ENCODE results near the gene SCAI. TPM values are rescaled to one million over a fixed set of nuclear protein-coding genes. Genes with fewer than 3 reads are reported as not detected.
"Not testable (repeated sequence)": the region's sequence is repeated elsewhere in the genome, so short reads cannot be mapped to it uniquely, and the experiment has no call there.

Gene SCAI
- total and polyA plus RNA-seq, 5 donors from 2014 or later: 1.7 to 11.3 (median 3.9) TPM

DNA sequence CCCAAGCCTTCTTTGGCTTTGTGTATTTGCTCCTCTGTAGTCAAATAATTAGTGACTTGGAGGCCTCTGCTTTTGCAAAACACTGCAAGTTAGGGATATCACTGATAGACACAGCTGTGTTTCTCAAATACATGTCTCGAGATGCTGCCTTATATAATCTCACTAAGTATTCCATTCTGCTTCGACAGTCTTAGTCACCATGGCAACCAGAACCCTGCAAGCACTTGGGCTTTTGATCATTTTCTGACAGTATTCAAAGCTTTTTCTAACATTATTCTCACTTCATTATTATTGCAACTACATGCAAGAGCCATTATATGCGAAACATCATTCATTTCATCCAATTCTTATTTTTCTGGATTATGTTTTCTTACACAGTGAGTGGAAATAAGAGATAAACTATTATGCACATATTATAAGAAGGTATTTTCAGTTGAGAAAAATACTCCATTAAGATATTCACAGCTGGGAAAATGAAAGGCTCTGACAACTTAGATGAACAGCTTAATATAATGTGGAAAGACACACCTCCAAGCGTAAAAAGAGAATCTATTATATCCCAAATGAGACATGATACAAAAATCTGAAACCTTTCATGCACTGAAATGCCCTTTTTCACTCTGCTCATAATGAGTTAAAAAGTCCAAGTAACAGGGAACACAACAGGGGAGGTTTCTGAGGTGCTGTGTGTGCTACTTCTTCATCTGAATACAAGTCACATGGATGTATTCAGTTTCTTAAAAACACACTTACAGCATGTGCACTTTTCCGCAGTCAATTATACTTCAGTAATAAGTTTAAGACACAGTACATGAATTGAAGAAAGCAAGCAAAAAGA lies 93.9 kb downstream of the SCAI start:
- H3K36me3 ChIP-seq (ENCODE audit: control insufficient read depth, insufficient read depth, low read length): peaks cover 9% of the 10 kb centered on the region
- H3K27ac ChIP-seq (ENCODE audit: insufficient read depth, low read length, poor library complexity, severe bottlenecking): no peak overlapping the region
- no peaks in the 10 kb centered on the region for H3K27me3 ChIP-seq (ENCODE audit: control insufficient read depth, insufficient read depth, low read length)
- H3K4me3 Mint-ChIP-seq: no peak overlapping the region
- peaks cover 23% of the 10 kb centered on the region for H3K36me3 Mint-ChIP-seq
- H3K27ac Mint-ChIP-seq: no peak overlapping the region
- peaks cover 0 to 8% (median 0%) of the 10 kb centered on the region in 4 donors for H3K4me1 Mint-ChIP-seq
- no peaks in the 10 kb centered on the region for H3K9me3 ChIP-seq (ENCODE audit: control insufficient read depth in 2 of 2, low read length in 2 of 2)
- no peak overlapping the region for H3K4me3 ChIP-seq (ENCODE audit: low read depth, low read length)
- H3K9me3 Mint-ChIP-seq: no peaks in the 10 kb centered on the region
- H3K4me1 ChIP-seq (ENCODE audit: control insufficient read depth, insufficient read depth, low read length, poor library complexity, severe bottlenecking): no peaks in the 10 kb centered on the region
- ATAC-seq (ENCODE audit: low read depth in 2 of 2): no peak
- no peak for DNase-seq
- no peaks in the 10 kb centered on the region for H3K27me3 Mint-ChIP-seq

DNA sequence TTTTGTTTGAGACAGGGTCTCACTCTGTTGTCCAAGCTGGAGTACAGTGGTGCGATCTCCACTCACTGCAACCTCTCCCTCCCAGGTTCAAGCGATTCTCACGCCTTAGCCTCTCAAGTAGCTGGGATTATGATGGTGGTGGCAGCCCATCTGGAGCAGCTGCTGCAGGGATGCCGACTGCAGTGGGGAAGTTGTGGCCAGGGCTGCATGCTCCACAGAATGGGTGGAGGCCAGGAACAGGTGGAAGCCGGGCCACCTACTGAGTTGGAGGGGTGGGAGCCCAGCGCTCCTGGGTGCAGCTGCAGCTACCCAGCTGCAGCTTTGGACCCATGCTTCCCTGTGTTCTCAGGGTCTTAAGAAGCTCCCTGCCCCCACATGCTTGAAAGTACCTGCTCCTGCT lies 99.7 kb downstream of the SCAI start:
- H3K4me1 Mint-ChIP-seq: peaks cover 0 to 8% (median 2%) of the 10 kb centered on the region in 4 donors
- ATAC-seq (ENCODE audit: low read depth in 2 of 2) (no peak), DNase-seq (no peak)
- no peak overlapping the region for H3K27ac ChIP-seq (ENCODE audit: insufficient read depth, low read length, poor library complexity, severe bottlenecking)
- no peaks in the 10 kb centered on the region for H3K27me3 Mint-ChIP-seq
- no peaks in the 10 kb centered on the region for H3K9me3 Mint-ChIP-seq
- H3K36me3 ChIP-seq (ENCODE audit: control insufficient read depth, insufficient read depth, low read length): peaks cover 3% of the 10 kb centered on the region
- H3K4me3 ChIP-seq (ENCODE audit: low read depth, low read length): no peak overlapping the region
- no peak overlapping the region for H3K27ac Mint-ChIP-seq
- no peak overlapping the region for H3K4me3 Mint-ChIP-seq
- H3K9me3 ChIP-seq (ENCODE audit: control insufficient read depth in 2 of 2, low read length in 2 of 2): no peaks in the 10 kb centered on the region
- H3K4me1 ChIP-seq (ENCODE audit: control insufficient read depth, insufficient read depth, low read length, poor library complexity, severe bottlenecking): no peaks in the 10 kb centered on the region
- H3K27me3 ChIP-seq (ENCODE audit: control insufficient read depth, insufficient read depth, low read length): no peaks in the 10 kb centered on the region
- peaks cover 10% of the 10 kb centered on the region for H3K36me3 Mint-ChIP-seq

GRCh38 chr9:125043148-125043547 lies 100.2 kb downstream of the SCAI start:
- Histone ChIP-seq H3K9me3 (ENCODE audit: control insufficient read depth in 2 of 2, low read length in 2 of 2) (no peaks in the 10 kb centered on the region), H3K4me1 (ENCODE audit: control insufficient read depth, insufficient read depth, low read length, poor library complexity, severe bottlenecking) (no peaks in the 10 kb centered on the region), H3K4me3 (ENCODE audit: low read depth, low read length) (no peak overlapping the region), H3K36me3 (ENCODE audit: control insufficient read depth, insufficient read depth, low read length) (peaks cover 2% of the 10 kb centered on the region), H3K27me3 (ENCODE audit: control insufficient read depth, insufficient read depth, low read length) (no peaks in the 10 kb centered on the region), H3K27ac (ENCODE audit: insufficient read depth, low read length, poor library complexity, severe bottlenecking) (no peak overlapping the region)
- no peaks in the 10 kb centered on the region for H3K27me3 Mint-ChIP-seq
- H3K9me3 Mint-ChIP-seq: no peaks in the 10 kb centered on the region
- DNase-seq (no peak), ATAC-seq (ENCODE audit: low read depth in 2 of 2) (no peak)
- peaks cover 12% of the 10 kb centered on the region for H3K36me3 Mint-ChIP-seq
- H3K27ac Mint-ChIP-seq: no peak overlapping the region
- H3K4me3 Mint-ChIP-seq: no peak overlapping the region
- peaks cover 0 to 5% (median 3%) of the 10 kb centered on the region in 4 donors for H3K4me1 Mint-ChIP-seq

- H3K9me3 Mint-ChIP-seq: no peaks in the 10 kb centered on the region
- Histone ChIP-seq H3K4me3 (ENCODE audit: low read depth, low read length) (no peak overlapping the region), H3K9me3 (ENCODE audit: control insufficient read depth in 2 of 2, low read length in 2 of 2) (no peaks in the 10 kb centered on the region), H3K27me3 (ENCODE audit: control insufficient read depth, insufficient read depth, low read length) (no peaks in the 10 kb centered on the region), H3K27ac (ENCODE audit: insufficient read depth, low read length, poor library complexity, severe bottlenecking) (no peak overlapping the region), H3K36me3 (ENCODE audit: control insufficient read depth, insufficient read depth, low read length) (peaks cover 5% of the 10 kb centered on the region), H3K4me1 (ENCODE audit: control insufficient read depth, insufficient read depth, low read length, poor library complexity, severe bottlenecking) (no peaks in the 10 kb centered on the region)
- peaks cover 7% of the 10 kb centered on the region for H3K36me3 Mint-ChIP-seq
- ATAC-seq (ENCODE audit: low read depth in 2 of 2): no peak
- H3K27ac Mint-ChIP-seq: no peak overlapping the region
- H3K4me3 Mint-ChIP-seq: no peak overlapping the region
- no peaks in the 10 kb centered on the region for H3K27me3 Mint-ChIP-seq
- peaks cover 0 to 5% (median 3%) of the 10 kb centered on the region in 4 donors for H3K4me1 Mint-ChIP-seq
- no peak for DNase-seq
Measured at GRCh38 chr9:125038166-125038565, 105.2 kb downstream of the SCAI start.

DNA sequence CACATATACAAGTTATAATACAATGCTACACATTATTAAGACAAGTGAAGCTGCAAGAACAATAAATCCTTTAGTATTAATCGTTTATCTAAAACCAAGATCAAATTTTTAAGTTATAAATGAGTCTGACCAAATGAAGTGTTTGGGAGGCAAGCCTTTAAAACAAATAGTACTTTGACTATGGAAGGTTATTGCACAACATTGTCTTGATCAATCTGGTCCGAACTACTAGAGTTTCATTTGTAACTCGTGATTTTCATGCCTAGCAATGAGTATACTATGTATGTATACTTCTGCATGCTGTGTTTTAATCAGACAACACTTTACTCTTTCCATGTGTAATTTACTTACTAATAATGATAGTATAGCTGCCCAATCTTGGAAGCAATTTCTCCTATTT lies 115.3 kb downstream of the SCAI start:
- Histone ChIP-seq H3K27ac (ENCODE audit: insufficient read depth, low read length, poor library complexity, severe bottlenecking) (no peak overlapping the region), H3K4me3 (ENCODE audit: low read depth, low read length) (no peak overlapping the region), H3K27me3 (ENCODE audit: control insufficient read depth, insufficient read depth, low read length) (no peaks in the 10 kb centered on the region), H3K36me3 (ENCODE audit: control insufficient read depth, insufficient read depth, low read length) (peaks cover 32% of the 10 kb centered on the region), H3K9me3 (ENCODE audit: control insufficient read depth in 2 of 2, low read length in 2 of 2) (no peaks in the 10 kb centered on the region), H3K4me1 (ENCODE audit: control insufficient read depth, insufficient read depth, low read length, poor library complexity, severe bottlenecking) (no peaks in the 10 kb centered on the region)
- no peaks in the 10 kb centered on the region for H3K9me3 Mint-ChIP-seq
- peaks cover 0 to 4% (median 0%) of the 10 kb centered on the region in 4 donors for H3K4me1 Mint-ChIP-seq
- no peaks in the 10 kb centered on the region for H3K27me3 Mint-ChIP-seq
- no peak overlapping the region for H3K4me3 Mint-ChIP-seq
- no peak overlapping the region for H3K27ac Mint-ChIP-seq
- ATAC-seq (ENCODE audit: low read depth in 2 of 2): no peak
- DNase-seq: no peak
- H3K36me3 Mint-ChIP-seq: peaks cover 26% of the 10 kb centered on the region

GRCh38 chr9:125024917-125025316 lies 118.4 kb downstream of the SCAI start:
- Mint-ChIP-seq H3K27ac (no peak overlapping the region), H3K27me3 (no peaks in the 10 kb centered on the region), H3K4me1 (no peaks in the 10 kb centered on the region), H3K36me3 (peaks cover 34% of the 10 kb centered on the region), H3K4me3 (no peak overlapping the region), H3K9me3 (no peaks in the 10 kb centered on the region)
- no peak overlapping the region for H3K27ac ChIP-seq (ENCODE audit: insufficient read depth, low read length, poor library complexity, severe bottlenecking)
- peaks cover 36% of the 10 kb centered on the region for H3K36me3 ChIP-seq (ENCODE audit: control insufficient read depth, insufficient read depth, low read length)
- no peaks in the 10 kb centered on the region for H3K9me3 ChIP-seq (ENCODE audit: control insufficient read depth in 2 of 2, low read length in 2 of 2)
- H3K27me3 ChIP-seq (ENCODE audit: control insufficient read depth, insufficient read depth, low read length): no peaks in the 10 kb centered on the region
- DNase-seq: no peak
- no peak overlapping the region for H3K4me3 ChIP-seq (ENCODE audit: low read depth, low read length)
- ATAC-seq (ENCODE audit: low read depth in 2 of 2): no peak
- no peaks in the 10 kb centered on the region for H3K4me1 ChIP-seq (ENCODE audit: control insufficient read depth, insufficient read depth, low read length, poor library complexity, severe bottlenecking)

DNA sequence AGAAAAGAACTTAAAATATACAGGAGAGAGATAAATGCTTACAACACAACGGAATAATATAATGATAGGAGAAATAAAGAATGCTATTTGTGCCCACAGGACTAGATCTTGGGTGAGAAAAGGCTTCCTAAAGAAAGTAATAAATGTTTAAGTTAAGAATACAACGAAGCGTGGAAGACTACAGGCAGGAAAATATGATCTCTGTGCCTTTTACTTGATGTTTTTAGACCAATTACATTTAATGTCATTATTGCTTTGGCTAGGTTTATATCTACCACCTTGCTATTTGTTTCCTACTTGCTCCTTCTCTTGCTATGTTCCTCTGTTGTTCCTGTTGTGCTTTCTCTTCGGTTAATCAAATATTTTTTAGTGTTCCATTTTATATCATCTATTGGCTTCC lies 122.3 kb downstream of the SCAI start:
- H3K27ac ChIP-seq (ENCODE audit: insufficient read depth, low read length, poor library complexity, severe bottlenecking): no peak overlapping the region
- Mint-ChIP-seq H3K4me1 (no peaks in the 10 kb centered on the region), H3K27me3 (no peaks in the 10 kb centered on the region), H3K36me3 (peaks cover 40% of the 10 kb centered on the region), H3K4me3 (no peak overlapping the region), H3K9me3 (no peaks in the 10 kb centered on the region), H3K27ac (peak overlapping the region in 2 of 3 donors; percentile 22 to 43)
- no peaks in the 10 kb centered on the region for H3K4me1 ChIP-seq (ENCODE audit: control insufficient read depth, insufficient read depth, low read length, poor library complexity, severe bottlenecking)
- H3K27me3 ChIP-seq (ENCODE audit: control insufficient read depth, insufficient read depth, low read length): no peaks in the 10 kb centered on the region
- no peaks in the 10 kb centered on the region for H3K9me3 ChIP-seq (ENCODE audit: control insufficient read depth in 2 of 2, low read length in 2 of 2)
- DNase-seq (no peak), ATAC-seq (ENCODE audit: low read depth in 2 of 2) (no peak)
- H3K4me3 ChIP-seq (ENCODE audit: low read depth, low read length): no peak overlapping the region
- H3K36me3 ChIP-seq (ENCODE audit: control insufficient read depth, insufficient read depth, low read length): peaks cover 36% of the 10 kb centered on the region

- H3K36me3 ChIP-seq (ENCODE audit: control insufficient read depth, insufficient read depth, low read length): peaks cover 19% of the 10 kb centered on the region
- H3K4me1 ChIP-seq (ENCODE audit: control insufficient read depth, insufficient read depth, low read length, poor library complexity, severe bottlenecking); ATAC-seq (ENCODE audit: low read depth in 2 of 2); H3K27ac ChIP-seq (ENCODE audit: insufficient read depth, low read length, poor library complexity, severe bottlenecking); H3K27ac Mint-ChIP-seq; H3K4me1 Mint-ChIP-seq; H3K27me3 Mint-ChIP-seq; H3K9me3 ChIP-seq (ENCODE audit: control insufficient read depth in 2 of 2, low read length in 2 of 2); H3K9me3 Mint-ChIP-seq; H3K4me3 ChIP-seq (ENCODE audit: low read depth, low read length); H3K27me3 ChIP-seq (ENCODE audit: control insufficient read depth, insufficient read depth, low read length); DNase-seq; H3K4me3 Mint-ChIP-seq: not testable (repeated sequence)
- H3K36me3 Mint-ChIP-seq: peaks cover 22% of the 10 kb centered on the region
Measured at GRCh38 chr9:125015655-125016054, 127.7 kb downstream of the SCAI start.
